Ureter (tissue), 1 donor: ENCODE measurements around the gene EML2. TPM values are rescaled to one million over a fixed set of nuclear protein-coding genes. Genes with fewer than 3 reads are reported as not detected.
"Not testable (repeated sequence)": the region's sequence is repeated elsewhere in the genome, so short reads cannot be mapped to it uniquely, and the experiment has no call there.

Source experiments
- DNase-seq: peaks from one replicate; pipeline ENCODE4 v3.0.0-alpha.2; 2020; ENCODE audit warnings: low spot score
- total RNA-seq: library from RNA; stranded (reverse); gene quantifications from one replicate; pipeline ENCODE4 v1.2.4, GENCODE V29; 2023
- donor health status: DM: yes; HTN: yes; CAD: no.

Gene EML2
- total RNA-seq, 1 donor from 2014 or later: 97.7 TPM

DNA sequence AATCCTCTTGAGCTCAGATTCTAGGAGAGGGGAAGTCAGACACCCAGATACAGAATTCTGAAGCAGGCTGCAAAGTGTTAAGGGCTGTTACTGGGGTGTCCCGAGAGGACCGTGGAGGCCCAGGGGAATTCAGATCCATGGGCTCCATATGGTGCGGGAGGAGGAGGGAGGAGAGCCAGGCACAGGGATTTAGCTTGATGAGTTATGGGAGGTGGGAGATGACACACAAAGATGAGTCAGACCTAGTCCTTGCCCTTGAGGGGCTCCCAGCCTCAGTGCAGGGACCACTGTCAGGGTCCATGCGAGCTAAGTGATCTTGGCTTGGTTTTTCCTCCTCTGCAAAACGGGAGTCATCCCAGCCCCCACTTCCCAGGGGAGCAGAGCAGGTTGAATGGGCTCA, 14.4 kb upstream of the EML2 start:
- DNase-seq: no peak

DNA sequence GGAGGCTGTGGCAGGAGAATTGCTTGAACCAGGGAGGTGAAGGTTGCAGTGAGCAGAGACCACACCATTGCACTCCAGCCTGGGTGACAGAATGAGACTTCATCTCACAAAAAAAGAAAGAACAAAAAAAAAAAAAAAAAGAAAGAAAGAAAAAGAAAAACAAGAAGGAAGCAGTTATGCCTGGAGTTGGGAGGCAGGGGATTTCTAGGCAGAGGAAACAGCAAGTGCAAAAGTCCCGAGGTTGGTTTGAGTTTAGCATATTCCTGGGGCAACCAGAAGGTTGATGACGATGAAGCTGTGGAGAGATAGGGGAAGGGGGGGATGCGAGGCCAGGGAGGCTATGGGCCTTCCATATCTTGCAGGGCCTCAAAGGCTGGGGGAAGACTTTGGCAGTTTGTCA, 11.5 kb upstream of the EML2 start:
- DNase-seq: no peak

DNA sequence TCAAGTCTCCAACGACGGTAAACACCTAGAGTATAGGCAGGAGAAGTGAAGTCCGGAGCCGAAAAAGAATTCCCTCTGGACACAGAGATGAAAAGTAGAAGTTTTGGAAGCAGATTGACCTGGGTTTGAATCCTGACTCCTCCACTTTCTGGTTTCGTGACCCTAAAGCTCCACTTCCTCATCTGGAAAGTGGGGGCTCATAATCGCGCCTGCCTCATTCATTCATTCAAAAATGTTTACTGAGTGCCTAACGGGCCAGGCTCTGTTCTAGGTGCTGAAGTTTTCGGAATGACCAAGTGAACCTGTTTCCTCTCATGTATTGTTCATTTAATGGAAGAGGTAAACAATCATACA, 7.1 kb upstream of the EML2 start:
- no peak for DNase-seq

DNA sequence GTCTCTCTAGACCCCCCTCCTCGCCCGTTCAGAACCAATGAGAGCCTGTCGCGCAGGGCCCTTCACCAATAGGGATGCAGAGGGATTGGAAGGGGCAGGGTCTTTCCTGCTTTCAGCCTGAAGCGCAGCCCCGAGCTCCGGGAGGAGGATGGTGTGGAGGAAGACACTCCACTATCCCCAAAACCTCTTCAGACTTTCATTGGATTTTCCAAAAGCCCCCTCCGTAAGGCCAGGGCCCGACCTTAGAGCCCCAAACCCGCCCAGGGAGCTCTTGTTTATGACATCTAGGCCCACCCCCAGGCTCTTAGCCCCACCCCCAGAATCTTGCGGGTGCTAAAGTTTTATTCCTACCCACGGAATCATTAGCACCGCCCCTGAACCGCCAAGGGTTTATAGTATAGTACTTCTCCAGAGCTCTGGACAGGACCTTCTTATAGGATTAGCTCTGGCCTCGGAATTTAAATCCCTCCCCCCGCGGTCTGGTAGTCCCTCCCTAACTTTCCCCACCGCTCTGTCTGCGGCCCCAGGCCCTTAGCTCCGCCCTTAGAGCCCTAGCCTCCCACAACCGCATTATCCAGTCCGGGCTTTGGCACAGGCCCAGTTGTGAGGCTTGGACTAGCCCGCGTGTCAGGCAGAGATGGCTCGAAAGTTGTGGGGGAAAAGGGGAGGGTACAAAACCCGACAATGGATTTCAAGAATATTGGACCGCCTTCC, 6.6 kb upstream of the EML2 start:
- peak; percentile 63 for DNase-seq

DNA sequence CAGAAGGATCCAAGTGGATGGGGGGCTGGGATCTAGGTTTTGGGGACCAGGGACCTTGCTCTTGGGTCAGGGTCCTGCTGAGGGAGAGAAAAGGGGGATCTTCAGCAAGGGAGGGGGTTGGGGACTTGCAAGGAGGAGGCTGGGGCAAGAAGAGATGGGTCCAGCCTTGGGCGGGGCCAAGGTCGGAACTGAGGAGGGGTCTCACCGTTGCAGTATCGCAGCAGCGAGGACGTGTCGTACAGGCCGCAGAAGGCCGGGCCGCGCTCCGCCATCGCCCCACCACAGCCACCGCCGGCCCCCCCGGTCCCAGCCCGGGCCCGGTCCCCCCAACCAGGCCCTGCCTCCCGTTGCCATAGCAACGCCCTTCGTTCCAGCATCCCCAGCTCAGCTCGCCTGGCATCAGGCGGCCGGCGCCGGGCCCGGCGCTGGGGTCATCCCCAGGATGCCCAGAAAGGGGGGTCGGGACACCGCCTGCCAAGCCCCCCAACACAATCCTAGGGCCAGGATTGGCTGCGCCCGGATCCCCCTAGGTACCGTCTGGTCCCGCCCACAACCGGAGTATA, 6.0 kb upstream of the EML2 start:
- DNase-seq: no peak

DNA sequence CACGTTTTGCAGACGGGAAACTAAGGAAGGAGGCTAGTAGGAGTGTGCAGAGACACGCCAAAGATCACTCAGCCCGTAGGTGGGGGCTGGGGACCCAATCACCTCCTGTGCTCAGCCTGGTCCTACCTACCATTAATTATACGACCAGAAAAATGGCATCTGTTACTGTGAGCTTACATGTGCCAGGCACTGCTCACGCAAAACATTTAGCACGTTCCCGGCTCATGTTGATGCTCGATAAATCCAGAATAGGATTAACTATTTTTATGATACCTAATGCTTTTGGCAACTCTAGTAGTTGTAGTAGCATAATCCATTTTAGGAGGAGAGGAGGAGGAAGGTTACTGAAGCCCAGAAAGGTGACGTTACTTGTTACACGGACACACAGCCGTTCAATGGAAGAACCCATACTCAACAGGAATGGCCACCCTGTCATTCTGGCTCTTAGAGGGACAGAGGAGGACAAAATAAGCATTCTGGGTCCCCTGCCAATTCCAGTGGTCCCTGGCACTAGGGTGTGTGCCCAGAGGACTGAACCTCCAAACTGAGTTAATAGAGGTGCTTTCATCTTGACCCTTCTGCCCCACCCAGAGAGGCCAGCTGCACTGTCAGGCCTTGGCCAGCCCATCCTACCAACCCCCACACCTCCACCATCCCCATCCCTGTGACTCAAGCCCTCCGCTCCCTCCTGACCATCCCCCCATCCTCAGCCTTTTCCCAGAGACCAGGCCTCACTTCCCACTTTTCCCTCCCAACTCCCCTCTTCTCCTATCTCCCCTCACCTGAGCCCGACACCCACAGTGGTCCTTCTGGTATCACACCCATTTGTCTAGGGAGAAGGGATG, 5.0 kb upstream of the EML2 start:
- DNase-seq: no peak

DNA sequence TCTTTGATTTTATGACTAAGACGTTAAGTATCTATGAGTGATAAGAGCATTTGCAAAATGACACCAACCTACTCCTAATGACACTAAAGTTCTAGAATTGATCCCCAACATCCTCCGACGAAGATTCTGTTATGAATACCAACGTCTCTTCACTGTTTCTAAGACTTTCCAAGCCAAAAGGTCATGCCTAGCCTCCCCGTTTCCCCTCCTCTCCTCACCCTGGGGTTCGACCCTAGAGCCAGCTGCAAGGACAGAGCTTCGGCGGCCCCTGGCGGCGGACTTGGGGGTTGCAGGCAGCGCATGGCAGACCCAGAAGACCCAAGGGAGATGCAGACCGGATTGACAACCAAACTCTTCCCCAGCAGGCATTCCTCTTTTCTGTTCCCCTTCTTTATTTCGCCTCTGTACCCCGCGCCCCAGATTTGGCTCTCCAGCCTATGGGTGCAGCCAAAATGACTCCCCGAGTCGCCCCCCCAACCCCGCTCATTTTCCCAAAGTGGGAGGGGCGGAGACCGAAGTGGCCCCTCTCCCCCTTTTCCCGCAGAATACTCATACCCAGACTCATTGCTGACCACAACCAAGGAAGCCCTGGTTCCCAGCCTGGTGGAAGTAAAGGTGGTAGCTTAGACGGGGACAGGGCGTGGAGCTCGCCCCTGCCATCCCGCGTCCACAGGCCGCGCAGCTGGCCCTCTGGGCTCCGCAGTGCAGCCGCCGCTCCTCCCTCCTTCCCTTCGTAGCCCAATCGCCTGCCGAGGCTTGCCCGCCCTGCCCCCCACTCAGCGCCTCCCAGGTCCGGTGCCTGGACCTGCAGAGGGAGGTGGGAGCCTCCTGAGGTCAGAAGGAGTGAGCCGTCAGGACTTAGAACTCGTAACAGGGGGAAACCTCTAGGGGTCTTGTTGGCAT, 4.1 kb upstream of the EML2 start:
- DNase-seq: peak; percentile 91

DNA sequence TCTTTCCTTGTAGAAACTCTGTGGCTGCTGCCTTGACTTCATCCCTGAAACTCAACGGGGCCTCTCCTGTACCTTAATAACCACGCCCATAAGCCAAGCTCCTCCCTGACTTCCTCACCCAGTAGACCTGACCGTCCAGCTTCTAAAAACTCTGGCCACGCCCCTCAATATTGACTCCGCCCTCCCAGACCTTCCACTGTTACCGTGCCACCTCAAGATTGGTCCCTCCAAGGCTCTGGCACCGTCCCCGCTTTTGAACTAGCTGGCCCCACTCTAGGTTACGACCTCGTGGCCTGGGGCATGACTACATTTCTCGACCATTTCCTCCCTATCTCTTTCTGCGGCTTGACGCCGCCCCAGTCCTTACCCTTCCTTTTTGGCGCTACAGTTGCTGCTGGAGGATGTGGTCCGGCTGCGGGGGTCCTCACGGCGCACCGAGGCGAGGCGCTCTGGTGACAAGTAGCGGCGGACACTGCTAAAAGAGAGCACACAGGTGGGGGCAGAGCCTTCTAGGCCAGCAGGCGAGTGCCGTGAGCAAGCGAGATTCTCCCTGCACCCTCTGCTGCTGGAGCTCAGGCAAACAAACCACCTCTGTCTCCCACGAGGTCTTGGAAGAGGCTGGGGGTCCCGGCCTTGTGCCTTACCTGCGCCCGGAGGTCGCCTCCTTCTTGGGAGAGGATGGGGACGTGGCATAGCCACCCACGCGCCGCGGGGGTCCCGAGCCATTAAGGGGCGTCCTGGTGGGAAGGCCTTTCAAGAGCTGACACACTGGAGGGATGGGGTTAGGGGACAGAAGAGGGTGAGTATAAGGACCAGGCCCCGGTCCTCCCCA, 2.3 kb upstream of the EML2 start:
- DNase-seq: peak; percentile 92

DNA sequence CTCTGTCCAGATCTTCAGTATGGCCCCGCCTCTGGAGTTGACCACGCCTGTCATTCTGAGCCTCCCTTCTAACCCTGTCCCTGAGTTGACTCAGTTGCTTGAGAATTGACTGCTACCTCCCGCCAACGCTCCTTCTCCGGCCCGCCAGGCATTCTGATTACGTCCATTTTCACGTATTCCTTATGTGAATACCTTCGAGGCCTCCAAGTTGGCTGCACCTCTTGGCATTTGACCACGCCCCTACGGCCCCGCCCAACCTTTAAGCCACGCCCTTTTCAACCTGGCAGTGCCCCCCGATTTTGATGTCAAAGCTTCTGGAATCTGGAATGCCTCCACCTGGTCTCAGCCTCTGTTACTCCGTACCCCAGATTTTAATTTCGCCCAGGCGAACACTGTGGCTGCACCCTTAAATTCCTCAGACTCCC, 1.7 kb upstream of the EML2 start:
- DNase-seq: peak; percentile 59

DNA sequence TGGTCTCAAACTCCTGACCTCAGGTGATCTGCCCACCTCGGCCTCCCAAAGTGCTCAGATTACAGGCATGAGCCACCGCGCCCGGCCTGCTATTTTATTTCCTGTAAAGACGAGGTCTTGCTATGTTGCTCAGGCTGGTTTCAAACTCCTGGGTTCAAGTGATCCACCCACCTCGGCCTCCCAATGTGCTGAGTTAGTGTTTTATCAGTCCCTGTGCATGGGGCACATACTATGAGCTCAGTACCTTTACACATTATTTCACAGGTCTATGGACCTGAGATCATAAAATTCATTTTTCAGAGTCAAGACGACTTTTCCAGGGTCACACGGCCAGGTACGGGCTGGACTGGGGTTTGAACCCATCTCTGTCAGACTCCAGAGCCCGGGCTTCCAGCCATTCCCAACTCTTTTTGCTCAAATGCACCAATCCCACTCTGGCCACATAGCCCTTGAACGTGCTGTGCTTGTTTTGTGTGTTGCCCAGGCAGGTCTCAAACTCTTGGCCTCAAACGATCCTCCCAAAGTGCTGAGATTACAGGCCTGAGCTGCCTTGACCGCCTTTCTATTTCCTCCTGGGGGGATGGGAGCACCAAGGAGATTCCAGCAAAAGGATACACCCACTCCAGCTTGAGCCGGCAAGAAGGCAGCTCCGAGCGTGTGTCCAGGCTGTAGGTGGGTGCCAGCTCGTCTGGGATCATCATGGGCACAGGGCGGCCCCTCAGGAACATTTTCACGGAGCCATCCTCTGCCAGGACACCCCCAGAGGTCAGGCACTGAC, 1.1 kb downstream of the EML2 start:
- DNase-seq: peak; percentile 67

DNA sequence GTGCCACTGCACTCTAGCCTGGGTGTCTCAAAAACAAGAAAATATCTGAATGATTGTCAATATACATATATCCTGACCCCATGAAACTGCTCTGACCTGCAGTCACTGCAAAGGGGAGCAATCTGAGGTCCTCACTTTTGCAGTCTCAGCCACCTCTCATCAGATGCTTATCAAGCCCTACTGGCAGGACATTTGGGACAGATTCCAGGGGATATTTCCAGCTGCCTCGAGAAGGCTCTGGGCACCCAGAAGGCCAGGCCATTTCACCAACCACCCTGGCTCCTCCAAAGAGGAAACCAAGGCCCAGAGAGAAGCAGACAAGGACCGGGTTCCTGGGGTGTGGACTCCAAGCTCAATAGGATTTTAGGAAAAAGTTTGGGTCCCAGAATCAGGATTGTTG, 2.3 kb downstream of the EML2 start:
- no peak for DNase-seq

DNA sequence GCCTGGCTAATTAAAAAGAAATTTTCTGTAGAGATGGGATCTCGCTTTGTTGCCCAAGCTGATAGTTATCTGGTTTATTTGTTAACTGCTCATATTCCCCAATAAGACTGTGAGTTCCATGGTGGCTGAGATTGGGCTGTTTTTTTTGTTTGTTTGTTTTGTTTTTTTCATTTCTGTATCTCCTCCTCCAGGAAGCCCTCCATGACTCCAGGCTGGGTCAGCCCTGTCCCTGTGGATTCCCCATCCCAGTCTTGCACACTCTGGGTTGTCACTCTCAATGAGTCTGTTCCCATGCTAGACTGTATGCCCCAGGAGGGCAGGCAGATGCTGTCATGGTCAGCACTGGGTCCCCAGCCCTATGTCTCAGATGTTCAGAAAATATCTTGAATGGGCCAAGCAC, 2.9 kb downstream of the EML2 start:
- DNase-seq: no peak

DNA sequence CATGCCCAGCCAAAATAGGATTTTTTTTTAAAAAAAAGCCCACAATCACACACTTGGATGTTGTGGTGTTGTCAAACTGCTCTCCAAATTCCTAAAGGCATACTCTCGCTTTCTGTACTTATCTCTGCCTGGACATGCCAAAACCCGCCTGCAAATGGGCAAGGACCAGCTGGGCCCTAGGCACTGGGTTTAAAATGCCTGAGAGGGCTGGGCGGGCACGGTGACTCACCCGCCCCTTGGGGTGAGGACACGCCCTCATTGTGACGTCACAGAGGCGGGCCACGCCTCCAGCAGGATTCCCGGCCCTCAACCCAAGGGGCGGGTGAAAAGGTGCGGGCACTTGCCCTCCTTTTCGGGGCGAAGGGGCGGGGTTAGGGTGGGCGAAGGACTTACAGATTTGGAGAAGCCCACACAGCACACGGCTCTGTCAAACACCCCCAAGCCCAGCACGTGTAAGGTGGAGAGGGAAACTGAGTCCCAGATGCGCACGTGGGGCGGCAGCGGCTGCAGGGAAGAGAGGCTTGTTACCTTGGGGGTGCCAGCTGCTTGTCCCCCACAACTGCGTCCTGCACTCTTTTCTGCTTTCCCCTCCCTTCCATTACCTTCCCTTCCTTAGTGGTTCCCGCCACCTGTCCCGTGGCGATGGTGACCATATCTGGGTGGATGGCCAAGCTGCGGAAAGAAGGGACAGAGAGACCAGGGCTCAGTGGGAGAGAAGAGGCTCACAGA, 6.6 kb downstream of the EML2 start:
- peak; percentile 90 for DNase-seq

DNA sequence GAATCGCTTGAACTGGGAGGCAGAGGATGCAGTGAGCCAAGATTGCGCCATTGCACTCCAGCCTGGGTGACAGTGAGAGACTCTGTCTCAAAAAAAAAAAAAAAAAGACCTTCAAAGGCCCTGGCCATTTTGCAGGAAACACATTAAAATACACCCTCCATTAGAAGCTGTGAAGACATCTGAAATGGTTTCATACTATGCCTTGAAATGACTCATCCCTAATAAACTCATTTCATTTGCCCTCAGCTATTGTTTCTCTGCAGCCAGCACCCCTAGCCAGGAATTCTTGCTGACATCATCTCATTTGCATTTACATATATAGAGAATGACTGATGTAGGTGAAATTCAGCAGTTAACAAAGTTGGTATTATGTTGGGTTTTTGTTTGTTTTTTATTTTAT, 8.7 kb downstream of the EML2 start:
- no peak for DNase-seq

DNA sequence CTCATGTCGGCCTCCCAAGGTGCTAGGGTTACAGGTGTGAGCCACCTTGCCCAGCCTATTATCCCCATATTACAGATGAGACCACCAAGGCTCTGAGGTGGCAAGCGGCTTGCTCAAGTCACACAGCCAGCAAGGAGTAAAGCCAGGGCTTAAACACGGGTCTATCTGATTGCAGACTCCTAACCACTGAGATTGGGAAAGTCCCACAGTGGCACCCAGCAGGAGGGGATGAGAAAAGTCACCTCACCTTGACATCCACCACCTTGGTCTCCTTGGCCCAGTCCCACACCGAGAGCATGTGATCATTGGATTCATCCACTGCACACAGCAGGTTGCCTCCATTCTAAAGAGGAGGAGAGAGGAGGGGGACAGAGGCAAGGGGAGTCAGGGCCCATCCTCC, 9.5 kb downstream of the EML2 start:
- no peak for DNase-seq

DNA sequence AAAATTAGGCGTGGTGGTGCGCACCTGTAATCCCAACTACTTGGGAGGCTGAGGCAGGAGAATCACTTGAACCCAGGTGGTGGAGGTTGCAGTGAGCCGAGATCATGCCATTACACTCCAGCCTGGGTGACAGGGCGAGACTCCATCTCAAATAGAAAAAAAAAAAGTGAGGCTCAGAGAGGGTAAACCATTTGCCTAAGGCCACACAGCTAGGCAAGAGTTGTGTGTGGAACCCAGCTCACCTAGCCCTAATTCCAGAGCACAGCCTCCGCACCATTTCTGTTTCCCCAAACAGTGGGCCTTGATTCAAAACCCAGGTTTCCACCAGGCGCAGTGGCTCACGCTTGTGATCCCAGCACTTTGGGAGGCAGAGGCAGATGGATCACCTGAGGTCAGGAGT, 11.0 kb downstream of the EML2 start:
- DNase-seq: not testable (repeated sequence)

DNA sequence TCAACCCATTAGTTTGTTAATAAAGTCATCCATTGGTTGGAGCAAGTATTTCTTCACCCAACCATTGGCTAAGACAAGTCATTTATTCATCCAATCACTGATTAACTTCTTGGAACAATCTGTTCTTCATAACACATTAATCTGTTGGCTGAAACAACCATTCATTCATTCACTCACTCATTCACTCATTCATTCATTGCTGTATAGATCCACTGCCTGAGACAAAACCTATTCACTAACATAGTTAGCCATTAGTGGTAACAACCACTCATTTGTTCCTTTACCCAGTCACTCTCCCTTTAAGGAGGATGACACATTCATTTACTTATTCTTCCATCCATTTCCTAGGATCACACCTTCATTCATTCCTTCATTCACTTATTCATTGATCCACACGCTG, 15.2 kb downstream of the EML2 start:
- DNase-seq: no peak

DNA sequence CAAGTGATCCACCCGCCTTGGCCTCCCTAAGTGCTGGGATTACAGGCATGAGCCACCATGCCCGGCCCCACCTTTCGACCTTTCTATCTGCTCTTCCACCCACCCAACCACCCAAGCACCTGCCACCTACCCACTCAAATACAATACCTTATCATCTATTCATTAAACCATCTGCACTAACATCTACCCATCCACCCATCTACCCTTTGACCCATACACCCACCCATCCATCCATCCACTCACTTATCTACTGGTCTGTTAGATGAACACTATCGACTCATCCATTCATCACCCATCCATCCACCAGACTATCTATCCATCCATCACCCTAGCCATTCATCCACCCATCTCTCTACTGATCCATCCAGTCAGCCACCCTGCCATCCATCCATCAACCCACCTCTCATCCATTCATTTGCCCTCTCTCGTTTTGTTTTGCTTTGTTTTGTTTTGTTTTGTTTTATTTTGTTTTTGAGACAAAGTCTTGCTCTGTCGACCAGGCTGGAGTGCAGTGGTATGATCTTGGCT, 17.2 kb downstream of the EML2 start:
- DNase-seq: no peak

DNA sequence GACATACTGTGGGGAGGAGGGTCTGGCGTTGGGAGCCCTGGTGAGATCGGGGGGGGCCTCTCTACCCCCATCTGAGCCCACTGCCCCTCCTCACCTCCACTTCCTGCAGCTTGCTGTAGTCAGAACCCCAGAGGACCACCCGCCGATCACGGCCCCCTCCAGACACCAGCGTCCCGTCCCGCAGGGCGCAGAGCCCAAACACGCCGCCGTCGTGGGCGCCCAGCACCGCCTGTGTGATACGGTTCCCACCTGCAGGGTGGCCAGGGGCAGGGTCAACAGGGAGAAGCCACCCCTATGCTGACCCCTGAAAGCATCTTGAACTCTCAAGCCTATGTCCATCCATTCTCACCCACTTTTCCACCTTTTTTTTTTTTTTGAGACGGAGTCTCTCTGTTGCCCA, 17.8 kb downstream of the EML2 start:
- no peak for DNase-seq

DNA sequence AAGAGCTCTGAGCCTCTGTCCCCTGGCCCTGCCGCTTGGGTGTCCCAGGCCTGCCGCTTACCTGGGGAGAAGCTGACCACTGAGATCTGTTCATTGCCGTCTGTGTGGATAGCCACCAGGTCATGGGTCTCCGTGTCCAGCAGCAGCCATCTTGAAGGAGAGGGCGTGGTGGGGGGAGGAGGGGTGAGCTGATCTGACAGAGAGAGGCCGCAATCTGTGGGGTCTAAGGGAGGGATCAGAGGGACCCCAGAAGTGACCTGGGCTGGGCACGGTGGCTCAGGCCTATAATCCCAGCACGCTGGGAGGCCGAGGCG, 22.5 kb downstream of the EML2 start:
- DNase-seq: no peak
